Activated B cell treated with CpG ODN at 0.5 μM for 24 hours (primary cell): ENCODE results near the gene MICU1. TPM values are rescaled to one million over a fixed set of nuclear protein-coding genes. Genes with fewer than 3 reads are reported as not detected.

Experiments
- ATAC-seq: fragments of 200-7000 bp; cut with Tn5 transposase; one replicate; pipeline ENCODE4 v1.10.0; 2021; ENCODE audit warnings: low read depth, mild to moderate bottlenecking, moderate library complexity
- CTCF ChIA-PET: fragments of 350-600 bp; sonication (Branson Sonifier 250); formaldehyde crosslinking; loops from one replicate; lab custom pipeline; 2021; ENCODE audit warnings: antibody characterized with exemption; lab: Charles Lee
- POLR2A ChIA-PET: fragments of 350-600 bp; sonication (Branson Sonifier 250); formaldehyde crosslinking; loops from one replicate; lab custom pipeline; 2021; ENCODE audit warnings: antibody characterized with exemption; lab: Charles Lee
- DNase-seq: peaks from one replicate; pipeline ENCODE4 v3.0.0; 2022
- H3K27ac Mint-ChIP-seq: one replicate; pipeline ENCODE4 v1.8.0; 2020; ENCODE audit warnings: mixed read lengths
- H3K27me3 Mint-ChIP-seq: one replicate; pipeline ENCODE4 v1.8.0; 2021; ENCODE audit warnings: mixed read lengths
- H3K36me3 Mint-ChIP-seq: one replicate; pipeline ENCODE4 v1.8.0; 2021; ENCODE audit warnings: low read depth, mixed read lengths
- H3K4me1 Mint-ChIP-seq: one replicate; pipeline ENCODE4 v1.8.0; 2021; ENCODE audit warnings: mixed read lengths
- H3K4me3 Mint-ChIP-seq: one replicate; pipeline ENCODE4 v1.8.0; 2020; ENCODE audit warnings: mild to moderate bottlenecking, mixed read lengths
- H3K9me3 Mint-ChIP-seq: one replicate; pipeline ENCODE4 v1.8.0; 2020; ENCODE audit warnings: mixed read lengths
- intact Hi-C: fragments of 100-400 bp; cut with micrococcal nuclease; formaldehyde crosslinking; loops from one replicate; pipeline ENCODE4 v1.15.1; 2024
- total RNA-seq: library from RNA; stranded (reverse); gene quantifications from 2 replicates; pipeline ENCODE4 v1.2.3, GENCODE V29; 2022
- TF ChIP-seq, protein P1 (sequence below): fragments of 200-600 bp; IDR thresholded peaks from one replicate; pipeline ENCODE4 v1.8.0; 2022; ENCODE audit warnings: antibody characterized with exemption, mild to moderate bottlenecking

The MICU1 gene
- total RNA-seq, 1 donor from 2014 or later: 27.4 TPM

DNA sequence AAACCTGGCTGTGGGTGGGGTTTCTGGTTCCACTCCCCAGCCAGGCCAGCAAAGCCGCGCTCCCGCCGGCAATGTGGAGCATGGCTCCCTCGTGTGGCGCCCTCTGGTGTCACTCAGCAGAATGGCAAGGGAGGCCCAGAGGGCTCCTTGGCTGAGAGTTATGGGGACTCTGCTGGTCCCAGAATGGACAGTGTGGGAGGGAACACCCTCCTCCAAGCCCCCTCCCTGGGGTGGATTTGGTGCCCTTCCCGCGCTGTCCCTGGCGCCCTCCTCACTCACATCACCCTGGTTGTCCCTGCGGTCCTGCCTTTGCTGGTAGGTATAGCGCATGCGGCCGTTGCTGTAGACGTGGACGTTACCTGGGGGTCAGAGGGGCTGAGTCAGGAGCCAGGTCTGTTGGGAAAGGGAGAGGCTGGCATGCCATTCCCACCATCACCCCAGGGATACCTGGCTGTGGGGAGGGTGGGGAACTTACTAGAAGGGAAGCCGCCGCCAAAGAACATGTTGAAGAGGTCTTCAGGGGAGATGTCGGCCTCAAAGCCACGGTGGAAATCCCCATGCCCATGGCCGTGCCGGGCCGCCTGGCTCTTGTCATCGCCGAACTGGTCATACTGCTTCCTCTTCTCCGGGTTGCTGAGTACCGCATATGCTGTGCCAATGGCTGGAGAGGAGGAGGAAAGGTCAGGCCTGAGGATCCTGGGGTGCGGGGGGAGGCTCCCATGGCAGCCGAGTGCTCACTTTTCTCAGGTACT lies 285.2 kb downstream of the MICU1 start:
- Mint-ChIP-seq H3K4me3 (no peak overlapping the region), H3K27ac (peak overlapping the region; percentile 7), H3K9me3 (no peaks in the 10 kb centered on the region), H3K36me3 (peaks cover 54% of the 10 kb centered on the region), H3K4me1 (peaks cover 39% of the 10 kb centered on the region), H3K27me3 (no peaks in the 10 kb centered on the region)
- intact Hi-C loops: loop anchor here (1.0 to 5.0 kb wide), 3 partner anchors 292 to 958 kb away; no protein-coding TSS in a partner anchor
- TF ChIP-seq, protein P1, sequence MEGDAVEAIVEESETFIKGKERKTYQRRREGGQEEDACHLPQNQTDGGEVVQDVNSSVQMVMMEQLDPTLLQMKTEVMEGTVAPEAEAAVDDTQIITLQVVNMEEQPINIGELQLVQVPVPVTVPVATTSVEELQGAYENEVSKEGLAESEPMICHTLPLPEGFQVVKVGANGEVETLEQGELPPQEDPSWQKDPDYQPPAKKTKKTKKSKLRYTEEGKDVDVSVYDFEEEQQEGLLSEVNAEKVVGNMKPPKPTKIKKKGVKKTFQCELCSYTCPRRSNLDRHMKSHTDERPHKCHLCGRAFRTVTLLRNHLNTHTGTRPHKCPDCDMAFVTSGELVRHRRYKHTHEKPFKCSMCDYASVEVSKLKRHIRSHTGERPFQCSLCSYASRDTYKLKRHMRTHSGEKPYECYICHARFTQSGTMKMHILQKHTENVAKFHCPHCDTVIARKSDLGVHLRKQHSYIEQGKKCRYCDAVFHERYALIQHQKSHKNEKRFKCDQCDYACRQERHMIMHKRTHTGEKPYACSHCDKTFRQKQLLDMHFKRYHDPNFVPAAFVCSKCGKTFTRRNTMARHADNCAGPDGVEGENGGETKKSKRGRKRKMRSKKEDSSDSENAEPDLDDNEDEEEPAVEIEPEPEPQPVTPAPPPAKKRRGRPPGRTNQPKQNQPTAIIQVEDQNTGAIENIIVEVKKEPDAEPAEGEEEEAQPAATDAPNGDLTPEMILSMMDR: peak; percentile 81
- CTCF ChIA-PET: interaction anchor here (0.7 to 9.5 kb wide), 13 partner anchors 20 to 494 kb away, joined by 3 to 172 read pairs (median 6); no protein-coding TSS in a partner anchor
- ATAC-seq: peak; percentile 67
- POLR2A ChIA-PET: interaction anchor here (0.6 to 35.9 kb wide), 5 partner anchors 9 to 124 kb away, joined by 3 to 1996 read pairs (median 6); partner anchors contain the start of genes ANAPC16 and ASCC1
- DNase-seq: peak; percentile 76

DNA sequence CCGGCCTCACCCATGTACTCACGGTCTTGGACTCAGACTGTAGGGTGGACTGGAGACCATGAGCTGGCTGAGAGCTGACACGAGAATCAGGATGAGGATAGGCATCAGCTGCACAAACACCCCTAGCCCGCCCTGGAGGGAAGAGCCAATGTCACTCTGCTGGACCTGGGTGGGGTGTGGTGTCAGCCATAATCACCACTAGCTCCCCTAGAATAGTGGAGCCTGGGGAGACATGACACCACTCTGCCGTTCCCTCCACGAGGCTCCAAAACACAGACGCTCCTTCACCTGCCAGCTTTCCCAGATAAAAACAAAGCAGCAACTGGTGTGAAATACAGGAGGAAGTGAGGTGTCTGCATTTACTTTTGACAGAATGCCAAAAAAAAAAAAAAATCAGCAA lies 287.7 kb downstream of the MICU1 start:
- POLR2A ChIA-PET: interaction anchor here (0.7 to 35.9 kb wide), 5 partner anchors 40 to 285 kb away, joined by 4 to 1996 read pairs (median 210); partner anchors contain the start of genes ANAPC16, ASCC1 and DDIT4
- intact Hi-C loops: loop anchor here (5.0 to 10.0 kb wide), 2 partner anchors 501 to 573 kb away; no protein-coding TSS in a partner anchor
- H3K27ac Mint-ChIP-seq: no peak overlapping the region

DNA sequence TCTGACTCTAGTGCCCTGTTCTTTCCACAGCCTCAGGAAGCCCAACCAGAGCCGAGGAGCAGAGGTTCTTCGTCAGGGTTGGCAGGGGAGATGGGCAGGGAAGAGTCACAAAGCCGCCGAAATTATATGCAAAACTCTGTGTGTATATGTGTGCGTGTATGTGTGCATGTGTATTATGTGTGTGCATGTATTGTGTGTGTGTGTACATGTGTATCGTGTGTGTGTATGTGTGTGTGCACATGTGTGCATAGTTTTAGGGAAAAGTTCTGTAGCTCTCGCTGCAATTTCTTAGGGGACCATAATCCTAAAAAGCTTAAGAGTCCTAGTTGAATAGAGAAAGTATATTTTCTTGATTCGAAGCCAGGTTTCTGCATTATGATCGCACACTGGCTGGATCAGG lies 288.2 kb downstream of the MICU1 start:
- TF ChIP-seq, protein P1: no peak
- POLR2A ChIA-PET: interaction anchor here (0.5 to 35.9 kb wide), 11 partner anchors 18 to 285 kb away, joined by 3 to 1996 read pairs (median 9); partner anchors contain the start of genes ANAPC16, ASCC1 and DDIT4
- Mint-ChIP-seq H3K4me3 (no peak overlapping the region), H3K27ac (no peak overlapping the region), H3K36me3 (peaks cover 49% of the 10 kb centered on the region), H3K4me1 (peaks cover 56% of the 10 kb centered on the region), H3K27me3 (no peaks in the 10 kb centered on the region), H3K9me3 (no peaks in the 10 kb centered on the region)
- no peak for ATAC-seq
- no peak for DNase-seq
- intact Hi-C loops: loop anchor here (1.0 to 10.0 kb wide), 3 partner anchors 211 to 573 kb away; no protein-coding TSS in a partner anchor
- CTCF ChIA-PET: interaction anchor here (0.5 to 9.5 kb wide), 38 partner anchors 10 to 960 kb away, joined by 3 to 172 read pairs (median 5); partner anchors contain the start of genes DDIT4 and DNAJB12

More for the DNA sequence above, 287.7 kb downstream of the MICU1 start:
- ATAC-seq (no peak), DNase-seq (no peak)
- Mint-ChIP-seq H3K4me3 (no peak overlapping the region), H3K4me1 (peaks cover 52% of the 10 kb centered on the region), H3K36me3 (peaks cover 51% of the 10 kb centered on the region), H3K27me3 (no peaks in the 10 kb centered on the region), H3K9me3 (no peaks in the 10 kb centered on the region)
- TF ChIP-seq, protein P1: no peak
- CTCF ChIA-PET: interaction anchor here (1.1 to 9.5 kb wide), 16 partner anchors 10 to 440 kb away, joined by 3 to 172 read pairs (median 5); partner anchors contain the start of gene DDIT4

DNA sequence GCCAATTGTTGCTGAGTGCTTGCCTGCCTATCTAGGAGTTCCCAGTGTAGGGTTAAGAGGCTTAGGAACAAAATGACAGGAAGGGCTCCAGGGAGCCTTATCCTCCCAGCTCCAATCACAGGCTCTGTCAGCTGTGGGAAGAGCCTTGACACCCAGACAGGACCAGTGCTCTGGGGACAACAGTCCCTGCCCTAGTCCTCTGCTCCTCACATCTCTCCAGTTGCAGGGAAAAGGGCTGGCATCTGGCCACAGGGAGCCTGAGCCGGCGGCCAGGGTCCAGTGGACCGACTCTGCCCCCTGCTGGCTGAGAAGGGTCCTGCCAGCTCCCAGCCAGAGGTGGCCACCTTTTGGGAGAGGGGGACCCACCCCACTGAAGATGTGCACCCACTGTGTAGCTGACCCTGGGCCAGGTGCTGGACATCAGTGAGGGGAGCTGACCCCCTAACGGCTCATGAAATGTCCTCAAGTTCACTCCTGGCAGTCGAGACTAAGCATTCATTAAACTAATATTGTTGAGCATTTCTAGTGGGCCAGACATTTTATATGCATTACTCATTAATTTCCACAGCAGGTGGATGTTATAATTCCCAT lies 288.7 kb downstream of the MICU1 start:
- ATAC-seq (peak; percentile 13), DNase-seq (peak; percentile 72)
- H3K27me3 Mint-ChIP-seq: no peaks in the 10 kb centered on the region
- H3K27ac Mint-ChIP-seq: no peak overlapping the region
- peaks cover 62% of the 10 kb centered on the region for H3K4me1 Mint-ChIP-seq
- TF ChIP-seq, protein P1: peak; percentile 79
- CTCF ChIA-PET: interaction anchor here (0.5 to 9.5 kb wide), 41 partner anchors 9 to 959 kb away, joined by 3 to 172 read pairs (median 5); partner anchors contain the start of genes DDIT4 and DNAJB12
- H3K36me3 Mint-ChIP-seq: peaks cover 44% of the 10 kb centered on the region
- intact Hi-C loops: loop anchor here (1.0 to 10.0 kb wide), 3 partner anchors 211 to 572 kb away; no protein-coding TSS in a partner anchor
- H3K4me3 Mint-ChIP-seq: no peak overlapping the region
- POLR2A ChIA-PET: interaction anchor here (0.5 to 35.9 kb wide), 13 partner anchors 17 to 289 kb away, joined by 3 to 1996 read pairs (median 9); partner anchors contain the start of genes ANAPC16, ASCC1, DDIT4 and DNAJB12
- H3K9me3 Mint-ChIP-seq: no peaks in the 10 kb centered on the region
